NCI-H146 (cell line): Measurements from ENCODE around the gene GALNT3.
A peak's percentile ranks its signal among the peaks of the same experiment; 100 is the strongest.

Experiments
- DNase-seq: peaks from one replicate; lab custom pipeline; 2025; lab: John Stamatoyannopoulos, UW

The GALNT3 gene

DNA sequence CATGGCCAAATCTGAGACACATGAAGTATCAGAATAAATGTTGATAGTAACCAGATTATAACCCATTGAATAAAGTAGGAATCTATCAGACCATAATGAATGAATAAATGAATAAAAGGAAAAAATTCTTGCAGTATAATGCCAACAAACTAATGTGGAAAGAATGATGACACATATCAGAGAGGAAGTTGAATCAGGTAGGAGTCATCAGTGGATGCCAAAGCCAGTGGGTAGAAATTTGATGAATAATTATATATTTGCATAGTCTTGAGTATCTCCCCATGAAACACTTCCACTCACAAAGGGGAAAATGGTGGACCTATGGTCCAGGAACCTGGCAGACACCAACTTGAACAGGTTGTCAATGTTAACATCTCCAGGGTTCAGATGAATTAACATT lies 68.6 kb downstream of the GALNT3 start:
- DNase-seq: no peak

DNA sequence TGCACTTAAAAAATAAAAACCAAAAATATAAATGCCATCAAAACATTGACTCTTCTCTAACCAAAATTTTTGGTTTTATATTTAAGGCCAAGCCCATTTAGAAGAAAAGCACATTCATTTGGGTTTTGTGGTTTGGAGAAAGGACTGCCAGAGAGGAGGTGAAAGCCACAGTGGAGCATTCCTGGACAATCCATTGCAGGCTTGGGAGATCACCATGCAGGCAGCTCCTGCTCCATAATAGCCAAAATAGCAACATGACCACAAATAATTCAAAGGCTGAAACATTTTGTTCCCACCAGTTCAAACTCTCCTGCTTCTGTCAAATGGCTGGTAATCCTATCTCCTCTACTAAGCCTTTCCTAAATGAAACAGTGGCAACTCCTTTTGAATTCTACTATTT lies 73.5 kb downstream of the GALNT3 start:
- DNase-seq: no peak

DNA sequence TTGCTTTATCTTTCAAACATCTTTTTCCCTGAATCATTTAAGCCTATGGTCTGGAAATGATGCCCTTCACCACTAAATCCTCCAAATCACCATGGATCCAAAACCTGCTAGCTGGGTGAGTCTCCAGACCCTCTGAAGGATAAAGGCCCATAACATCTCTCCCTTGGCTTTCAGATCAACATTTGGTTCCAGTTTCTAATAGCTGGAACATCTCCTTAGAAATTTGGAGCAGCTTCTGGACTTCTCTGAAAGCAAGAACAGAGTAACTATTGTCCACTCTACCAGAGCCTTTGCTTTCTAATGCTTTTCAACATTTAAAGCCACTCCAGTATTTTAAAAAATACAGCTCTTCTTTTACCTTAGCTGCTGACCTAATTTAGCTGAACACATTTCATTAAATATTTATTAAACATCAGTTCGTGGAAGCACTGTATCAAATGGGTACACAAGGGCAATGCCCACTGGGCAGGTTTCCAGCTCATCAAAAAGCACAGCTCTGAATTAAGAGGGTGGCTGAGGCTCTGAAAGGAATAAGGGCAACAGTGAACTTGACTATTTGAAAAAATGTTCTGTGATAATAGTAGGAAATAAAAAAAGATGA lies 75.3 kb downstream of the GALNT3 start:
- DNase-seq: no peak

DNA sequence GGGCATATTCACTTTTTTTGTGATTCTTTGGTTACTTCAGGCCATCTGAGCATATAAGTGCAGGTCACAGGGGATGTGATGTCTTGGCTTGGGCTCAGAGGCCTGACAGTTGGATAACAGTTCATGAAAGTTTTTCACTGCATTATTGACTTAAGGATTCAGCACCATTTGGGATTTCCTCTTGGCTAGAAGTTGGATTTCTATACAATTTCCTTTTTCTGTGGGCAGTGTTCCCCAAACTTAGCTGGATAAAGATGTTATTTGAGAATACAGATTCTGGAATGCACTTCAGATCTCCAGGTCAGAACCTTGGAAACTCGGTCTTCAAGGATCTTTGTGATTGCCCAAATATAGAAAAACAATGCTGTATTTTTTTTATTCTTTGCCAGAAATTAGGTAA lies 78.0 kb downstream of the GALNT3 start:
- no peak for DNase-seq

DNA sequence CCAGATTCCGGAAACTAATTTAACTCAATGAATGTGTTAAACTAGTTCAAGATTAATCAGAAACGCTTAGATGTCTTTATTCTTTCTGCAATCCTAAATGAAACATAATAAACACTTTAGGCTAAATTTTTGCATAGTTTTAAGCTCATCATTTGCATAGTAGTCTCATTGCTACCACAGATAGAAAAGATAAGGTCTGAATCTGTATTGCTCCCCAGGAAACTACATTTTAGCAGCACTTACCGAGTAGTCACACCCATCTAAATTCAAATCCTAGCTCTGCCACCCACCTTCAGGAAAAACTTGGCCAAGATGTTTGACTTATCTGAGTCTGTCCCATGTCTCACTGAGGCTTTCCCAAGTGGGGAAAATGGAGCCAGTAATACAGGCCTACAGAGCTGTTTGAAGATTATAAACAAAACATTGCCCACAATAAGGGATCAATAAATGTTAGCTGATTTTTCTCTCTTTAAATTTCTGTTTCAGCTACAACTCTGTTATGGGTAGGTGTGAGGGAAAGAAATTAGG lies 87.0 kb downstream of the GALNT3 start:
- no peak for DNase-seq

DNA sequence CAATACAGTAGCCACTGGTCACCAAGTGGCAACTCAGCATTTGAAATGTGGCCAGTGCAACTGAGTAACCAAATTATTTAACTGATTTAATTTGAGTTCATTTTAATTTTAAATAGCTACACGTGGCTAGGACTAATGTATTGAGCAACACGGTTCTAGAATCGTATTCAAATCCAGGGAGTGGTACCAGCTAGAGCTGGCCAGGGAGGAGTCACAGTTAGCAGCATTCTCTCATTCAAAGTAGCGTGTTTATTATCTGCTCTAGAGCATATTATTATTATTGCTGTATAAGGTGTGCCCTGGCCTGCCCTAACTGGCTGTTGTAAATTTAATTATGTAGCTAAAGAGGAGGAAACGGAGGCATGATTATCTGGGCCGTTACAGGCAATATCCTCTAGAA lies 92.9 kb downstream of the GALNT3 start:
- DNase-seq: no peak

DNA sequence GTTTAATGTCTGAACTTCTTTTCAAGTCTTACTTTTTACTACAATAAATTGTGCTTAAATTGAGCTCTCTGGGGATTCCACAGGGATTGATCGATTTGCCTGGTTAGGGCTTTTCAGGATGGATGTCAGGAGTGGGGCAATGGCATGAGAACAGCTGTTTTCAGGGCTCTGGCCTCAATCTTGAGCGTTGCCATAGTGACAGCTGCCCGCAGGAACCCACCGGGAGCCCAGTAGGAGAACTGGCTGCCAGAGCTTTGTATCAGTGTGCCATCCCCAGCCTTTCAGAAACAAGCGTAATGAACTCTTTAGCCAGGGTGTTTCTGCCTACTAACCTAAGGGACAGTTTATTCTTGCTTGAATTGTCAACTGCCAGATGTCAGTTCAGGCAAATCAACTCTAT lies 93.5 kb downstream of the GALNT3 start:
- DNase-seq: peak; percentile 53

DNA sequence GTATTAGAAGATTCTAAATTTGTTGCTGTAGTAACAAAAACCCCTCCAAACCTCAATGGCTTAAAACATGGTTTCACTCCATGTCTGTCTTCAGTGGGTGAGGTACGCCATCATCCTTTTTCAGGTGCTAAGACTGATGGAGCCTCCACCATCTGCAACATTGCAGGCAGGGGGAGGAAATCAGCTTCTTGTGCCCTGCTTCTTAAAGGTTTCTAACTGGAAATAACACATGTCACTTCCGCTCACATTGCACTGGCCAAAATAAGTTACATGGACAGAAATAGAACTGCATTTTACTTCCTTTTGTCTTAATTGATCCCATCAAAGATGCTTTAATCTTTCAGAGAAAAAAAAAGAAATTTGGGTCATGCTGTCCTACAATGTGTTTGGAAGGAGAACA lies 94.1 kb downstream of the GALNT3 start:
- no peak for DNase-seq

DNA sequence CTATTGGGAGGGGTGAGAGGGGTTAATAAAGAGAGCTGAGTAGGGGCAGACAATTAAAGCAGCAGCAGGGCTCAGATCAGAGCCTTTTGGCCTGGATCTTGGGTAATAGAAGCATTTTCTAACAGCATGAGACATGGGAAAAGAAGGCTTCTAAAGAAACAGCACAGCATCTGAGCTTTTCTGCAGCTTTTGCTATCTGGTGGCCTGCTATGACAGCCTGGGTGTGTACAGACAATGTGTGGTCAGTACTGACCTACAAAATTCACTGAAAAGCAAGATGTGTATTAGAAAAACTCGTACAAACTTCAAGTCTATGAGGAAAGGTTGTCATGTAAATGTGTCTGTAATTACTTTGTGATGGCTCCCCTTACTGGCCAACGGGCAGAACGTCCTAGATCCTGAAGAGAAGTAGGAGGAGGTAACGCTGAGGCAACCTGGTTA lies 95.6 kb downstream of the GALNT3 start:
- DNase-seq: peak; percentile 60

DNA sequence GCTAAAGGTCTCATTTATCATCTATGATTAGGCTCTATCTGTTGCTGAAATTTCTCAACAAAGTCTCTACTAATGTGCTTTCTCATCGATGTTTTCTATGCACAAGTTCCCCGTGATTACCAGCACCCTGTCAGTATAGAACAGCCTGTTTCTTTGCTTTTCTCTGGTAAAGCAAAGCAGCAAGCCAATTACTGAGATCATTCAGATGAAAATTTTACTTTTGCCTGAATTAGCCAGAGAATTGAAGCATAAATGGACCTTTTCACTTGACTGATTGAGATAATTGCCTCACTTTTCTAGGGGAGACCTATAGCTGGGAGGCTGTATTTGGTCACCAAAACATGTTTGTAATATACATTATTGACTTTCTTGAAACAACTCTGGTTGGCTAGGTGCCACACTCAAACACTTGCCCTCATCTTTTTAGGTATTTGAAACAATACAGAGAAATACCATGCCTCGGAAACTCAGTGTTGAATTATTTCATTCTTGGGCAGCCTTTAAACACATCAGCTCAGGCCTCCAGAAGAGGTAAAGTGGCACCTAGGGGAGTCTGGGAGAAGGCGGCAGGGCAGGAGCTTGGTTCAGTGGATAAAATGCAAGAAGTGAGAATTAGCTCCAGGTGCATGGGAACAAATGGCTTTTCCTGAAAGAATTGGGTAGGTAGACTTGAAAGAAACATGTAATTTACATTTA lies 96.2 kb downstream of the GALNT3 start:
- DNase-seq: peak; percentile 73
